ENCODE measurements around the gene EIF3K.

Gene EIF3K

DNA sequence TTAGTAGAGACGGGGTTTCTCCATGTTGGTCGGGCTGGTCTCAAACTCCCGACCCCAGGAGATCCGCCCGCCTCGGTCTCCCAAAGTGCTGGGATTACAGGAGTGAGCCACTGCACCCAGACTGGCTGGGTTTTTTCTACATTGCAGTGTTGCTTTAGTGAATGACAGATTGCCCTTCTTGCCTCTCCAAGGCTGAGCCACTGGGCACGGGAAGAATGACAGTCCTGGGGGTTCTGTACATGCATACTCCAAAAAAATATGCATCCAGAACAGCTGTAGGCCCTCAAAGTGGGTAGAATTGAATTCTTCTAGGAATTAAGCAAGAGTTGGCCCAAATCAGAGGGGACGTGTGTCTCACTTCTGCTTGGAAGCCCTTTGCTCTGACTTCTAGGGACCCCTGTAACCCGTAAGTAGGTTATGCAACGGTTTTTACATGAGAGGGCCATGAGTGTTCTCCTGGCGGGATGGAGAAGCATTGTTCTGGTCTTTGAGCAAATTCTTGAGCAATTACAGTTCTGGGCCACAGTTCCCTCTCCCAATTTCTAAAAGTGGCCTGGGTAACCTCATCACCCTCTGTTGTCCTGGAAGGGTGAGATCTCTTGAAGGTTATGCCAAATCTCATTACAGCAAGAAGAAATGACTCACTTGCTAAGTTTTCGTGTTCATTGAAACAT is 32.1 kb downstream of the EIF3K start:
- no peak for DNase-seq

DNA sequence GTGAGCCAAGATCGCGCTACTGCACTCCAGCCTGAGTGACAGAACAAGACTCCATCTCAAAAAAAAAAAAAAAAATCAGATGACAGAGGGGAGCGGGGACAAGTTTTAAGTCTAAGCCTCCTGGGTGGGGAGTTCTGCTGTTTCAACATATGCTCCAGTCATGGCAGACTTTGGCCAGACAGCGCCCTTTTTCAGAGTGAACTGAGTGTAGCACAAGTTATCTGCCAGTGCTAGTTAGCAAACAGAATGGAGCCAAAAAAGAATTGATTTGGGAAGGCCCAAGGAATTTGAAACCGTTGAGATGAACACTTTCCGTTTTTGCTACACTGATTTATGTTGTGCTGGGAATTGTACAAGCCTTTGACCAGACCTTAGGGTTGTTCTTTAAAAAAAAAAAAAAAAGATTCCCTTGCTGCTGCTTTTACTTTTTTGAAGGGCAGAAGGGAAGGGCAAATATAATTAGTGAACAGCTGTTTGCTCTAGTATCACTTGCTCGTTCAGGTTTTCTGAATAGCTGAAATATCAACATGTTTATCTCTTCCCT is 34.1 kb downstream of the EIF3K start:
- DNase-seq, result no peak

DNA sequence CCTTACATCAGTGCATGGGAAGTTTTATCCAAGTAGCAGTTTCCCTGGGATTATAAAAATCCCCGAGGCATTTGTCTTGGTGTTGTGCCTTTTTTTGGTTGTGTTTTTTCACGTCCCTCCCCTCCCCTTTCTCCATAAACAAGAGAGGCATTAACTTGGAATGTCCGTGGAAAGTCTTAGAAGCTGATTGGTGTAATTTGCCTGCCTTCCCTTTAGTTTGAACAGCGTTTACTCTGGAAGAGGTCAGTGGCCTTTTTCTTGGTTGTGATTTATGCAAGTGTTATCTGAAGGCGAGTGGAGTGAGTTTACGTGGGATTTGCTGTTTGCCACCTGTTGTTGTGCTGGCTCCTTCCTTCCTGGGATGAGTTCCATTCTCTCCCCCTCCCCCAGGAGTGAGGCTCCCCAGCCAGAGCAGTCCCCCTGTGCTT is 35.7 kb downstream of the EIF3K start:
- DNase-seq, result no peak

DNA sequence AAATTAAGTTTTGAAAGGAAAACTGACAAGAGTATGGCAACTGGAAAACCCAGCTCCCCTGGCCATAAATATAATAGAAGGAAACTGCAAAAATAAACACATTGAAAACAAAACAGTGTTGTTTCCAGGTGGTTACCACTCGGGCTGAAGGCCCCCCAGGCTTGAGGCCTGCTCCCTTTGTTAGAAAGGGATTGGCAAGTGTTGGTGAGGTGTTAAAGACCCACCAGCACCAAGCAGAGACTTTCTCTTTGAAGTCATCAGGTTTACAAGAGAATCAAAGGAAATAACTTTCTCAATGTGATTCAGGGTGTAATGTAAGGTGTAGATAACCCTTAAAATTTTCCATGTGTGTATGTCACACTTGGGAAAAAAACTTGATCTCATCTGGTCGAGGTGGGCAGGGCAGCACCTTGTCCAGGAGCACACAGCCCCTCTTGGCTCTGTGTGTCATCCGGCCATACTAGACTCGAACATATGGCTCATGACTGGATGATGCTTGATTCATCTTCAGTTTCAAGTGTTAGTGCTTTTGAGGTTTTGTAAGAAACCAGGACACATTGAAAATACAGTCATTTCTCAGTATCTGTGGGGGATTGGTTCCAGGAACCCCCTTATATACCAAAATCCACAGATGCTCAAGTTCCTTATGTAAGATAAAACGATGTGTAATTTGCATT is 36.3 kb downstream of the EIF3K start:
- no peak for DNase-seq

DNA sequence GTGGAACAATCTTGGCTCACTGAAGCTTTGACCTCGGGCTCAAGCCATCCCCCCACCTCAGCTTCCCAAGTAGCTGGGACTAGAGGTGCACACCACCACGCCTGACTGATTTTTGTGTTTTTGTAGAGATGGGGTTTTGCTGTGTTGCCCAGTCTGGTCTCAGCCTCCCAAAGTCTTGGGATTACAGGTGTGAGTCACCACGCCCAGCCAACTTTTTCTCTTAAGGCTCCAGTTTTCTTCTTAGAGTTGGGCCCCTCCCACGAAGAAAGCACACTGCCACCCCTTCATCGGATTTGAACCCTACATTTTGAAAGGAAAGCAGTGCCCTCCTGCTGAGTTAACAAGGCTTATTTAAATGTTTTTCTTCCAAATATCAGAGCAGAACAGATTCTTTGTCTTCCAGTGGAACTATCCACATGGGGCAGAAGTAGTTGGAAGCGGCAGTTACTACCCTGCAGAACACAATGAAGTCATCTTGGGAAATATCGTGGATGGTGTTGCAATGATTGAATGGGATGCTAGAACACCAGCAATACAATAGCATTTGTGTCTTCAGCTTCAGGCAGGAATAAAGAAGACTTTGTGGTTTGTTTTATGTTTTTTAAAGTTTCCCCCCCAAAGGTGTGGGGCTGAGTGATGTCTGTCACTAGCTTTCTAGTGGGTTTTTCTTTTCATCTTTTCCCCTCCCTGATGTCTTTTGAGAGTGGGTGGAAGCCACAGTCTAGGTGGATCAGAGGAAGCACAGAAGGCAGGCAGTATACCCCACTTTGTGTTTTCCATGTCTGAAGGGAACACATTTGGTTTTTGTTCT is 37.4 kb downstream of the EIF3K start:
- no peak for DNase-seq

DNA sequence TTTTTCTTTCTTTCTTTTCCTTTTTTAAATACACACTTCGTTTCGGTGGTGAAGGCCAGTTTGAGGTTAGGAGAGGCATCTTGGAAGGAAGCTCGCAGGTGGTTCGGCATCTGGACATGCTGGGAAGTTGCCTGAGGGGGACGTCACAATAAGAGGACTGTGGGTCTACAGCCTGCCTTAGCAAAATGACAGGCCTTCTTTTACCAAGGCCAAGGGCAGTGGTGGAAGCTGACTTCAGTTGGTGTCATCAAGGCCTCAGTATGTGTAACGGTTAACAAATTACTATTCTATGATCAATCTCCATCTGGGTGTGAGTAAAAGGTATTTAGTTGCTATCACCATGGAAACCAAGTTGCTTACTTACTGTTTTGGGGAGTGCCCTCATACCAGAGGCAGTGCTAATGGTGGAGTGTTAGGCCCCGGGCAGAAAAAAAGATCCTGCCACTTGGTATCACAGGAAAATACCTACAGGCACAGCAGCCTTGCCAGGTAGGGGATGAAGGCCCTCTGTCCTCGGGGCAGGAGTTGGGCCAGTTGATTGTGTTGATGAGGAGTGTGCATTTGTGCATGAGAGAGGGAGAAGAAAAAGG is 38.7 kb downstream of the EIF3K start:
- no peak for DNase-seq

DNA sequence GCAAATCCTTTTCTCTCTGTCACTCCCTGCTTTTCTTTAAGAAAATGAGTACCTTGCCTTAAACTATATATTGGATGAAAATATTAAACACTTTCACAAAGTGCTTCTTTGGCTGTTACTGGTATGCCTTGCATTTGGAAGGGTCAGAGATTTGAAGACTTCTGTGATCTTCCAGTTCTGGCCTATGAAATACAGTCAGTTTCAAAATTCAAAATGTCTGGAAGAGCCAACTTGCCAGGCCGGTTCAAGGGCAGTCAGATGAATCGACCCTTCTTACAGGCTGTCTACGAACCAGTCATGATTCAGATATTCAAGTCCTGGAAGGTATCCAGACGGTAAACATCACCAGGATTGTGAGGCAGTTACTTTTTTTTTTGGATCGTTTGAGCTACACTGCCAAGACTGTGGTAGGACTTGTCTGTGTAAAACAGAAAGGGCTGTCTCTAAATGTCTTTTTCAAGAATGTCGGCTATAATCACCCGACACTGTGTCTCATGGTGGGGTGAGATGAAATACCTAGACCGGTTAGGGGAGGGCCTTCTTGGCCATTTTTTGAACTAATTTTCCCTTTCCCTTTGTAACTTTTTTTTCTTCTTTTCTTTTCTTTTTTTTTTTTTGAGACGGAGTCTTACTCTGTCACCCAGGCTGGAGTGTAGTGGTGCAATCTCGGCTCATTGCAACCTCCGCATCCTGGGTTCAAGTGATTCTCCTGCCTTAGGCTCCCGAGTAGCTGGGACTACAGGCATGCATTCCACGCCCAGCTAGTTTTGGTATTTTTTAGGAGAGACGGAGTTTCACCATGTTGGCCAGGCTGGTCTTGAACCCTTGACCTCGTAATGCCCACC is 39.7 kb downstream of the EIF3K start:
- peak; percentile 96 for DNase-seq

DNA sequence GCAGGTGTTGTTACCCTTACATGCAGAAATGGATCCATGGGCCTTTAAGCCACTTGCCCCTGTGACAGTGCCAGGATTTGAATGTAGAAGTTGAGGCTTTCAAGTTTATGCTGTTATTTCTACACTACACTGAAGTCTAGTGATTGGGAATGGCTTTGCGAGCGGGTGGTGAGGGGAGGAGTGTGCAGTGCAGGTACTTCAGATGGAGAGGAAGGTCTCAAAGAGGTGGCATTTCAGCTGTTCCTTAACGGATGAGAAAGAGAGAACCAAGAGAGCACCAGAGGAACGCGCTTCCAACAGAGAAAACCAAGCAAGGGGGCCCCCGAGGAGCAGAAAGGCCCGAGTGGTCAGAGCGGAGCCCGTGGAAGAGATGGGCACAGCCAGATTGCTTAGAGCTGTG is 41.7 kb downstream of the EIF3K start:
- no peak for DNase-seq

DNA sequence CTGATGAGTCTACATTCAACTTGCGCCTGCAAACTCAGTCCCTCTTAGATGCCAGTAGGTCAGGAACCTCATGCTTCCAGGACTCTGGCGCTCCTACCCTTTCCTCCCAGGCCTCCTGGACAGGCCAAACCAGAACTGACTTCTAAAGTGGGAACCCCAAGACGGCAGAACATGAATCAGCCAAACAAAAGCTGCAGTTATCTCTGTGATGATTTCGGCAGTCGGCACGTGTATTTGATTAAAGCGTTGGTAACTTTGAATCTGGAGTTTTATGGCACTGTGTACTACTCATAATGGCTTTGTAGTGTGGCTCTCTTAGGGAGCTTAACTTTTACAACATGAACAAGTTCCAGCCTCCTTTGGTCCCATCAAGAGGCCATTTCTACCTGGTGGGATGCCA is 42.1 kb downstream of the EIF3K start:
- no peak for DNase-seq

DNA sequence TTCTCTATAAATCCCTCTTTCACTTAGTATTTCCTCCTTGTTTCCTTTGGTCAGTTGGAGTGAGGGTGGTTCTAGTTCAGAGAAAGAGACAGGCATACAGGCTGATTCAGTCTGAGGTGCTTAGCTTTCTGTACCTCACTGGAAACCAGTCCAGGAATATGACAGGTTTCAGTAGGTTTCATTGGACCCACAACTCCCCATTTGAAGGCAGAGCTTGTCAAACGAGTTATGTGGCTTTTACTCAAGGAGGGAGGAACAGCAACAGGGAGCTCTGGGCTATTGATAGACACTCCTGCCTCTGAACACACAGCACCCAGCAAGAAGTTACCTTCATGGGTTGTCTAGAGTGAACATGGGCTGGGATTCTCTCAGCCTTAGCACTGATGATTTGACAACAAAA is 43.0 kb downstream of the EIF3K start:
- peak; percentile 42 for DNase-seq

DNA sequence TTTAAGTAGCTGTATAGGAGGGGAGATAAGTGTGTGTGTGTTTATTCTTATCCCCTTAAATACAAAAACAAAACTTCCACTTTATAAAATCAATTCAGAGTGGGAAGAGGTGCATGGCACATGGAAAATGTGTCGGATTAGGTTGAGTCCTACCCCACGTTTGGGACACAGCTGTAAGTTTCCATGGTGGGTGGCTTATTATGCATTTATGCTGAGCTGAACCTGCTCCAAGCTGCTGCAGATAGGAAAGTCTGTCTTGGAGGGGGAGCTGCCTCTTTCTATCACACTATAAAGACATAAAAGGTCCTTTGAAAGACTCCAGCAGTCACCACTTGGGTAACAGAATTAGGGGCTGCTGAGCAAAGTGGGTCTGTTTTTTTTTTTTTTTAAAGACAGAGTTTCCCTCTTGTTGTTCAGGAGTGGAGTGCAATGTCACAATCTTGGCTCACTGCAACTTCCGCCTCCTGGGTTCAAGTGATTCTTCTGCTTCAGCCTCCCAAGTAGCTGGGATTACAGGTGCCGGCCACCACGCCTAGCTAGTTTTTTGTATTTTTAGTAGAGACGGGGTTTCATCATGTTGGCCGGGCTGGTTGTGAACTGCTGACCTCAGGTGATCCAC is 43.7 kb downstream of the EIF3K start:
- DNase-seq, result no peak

DNA sequence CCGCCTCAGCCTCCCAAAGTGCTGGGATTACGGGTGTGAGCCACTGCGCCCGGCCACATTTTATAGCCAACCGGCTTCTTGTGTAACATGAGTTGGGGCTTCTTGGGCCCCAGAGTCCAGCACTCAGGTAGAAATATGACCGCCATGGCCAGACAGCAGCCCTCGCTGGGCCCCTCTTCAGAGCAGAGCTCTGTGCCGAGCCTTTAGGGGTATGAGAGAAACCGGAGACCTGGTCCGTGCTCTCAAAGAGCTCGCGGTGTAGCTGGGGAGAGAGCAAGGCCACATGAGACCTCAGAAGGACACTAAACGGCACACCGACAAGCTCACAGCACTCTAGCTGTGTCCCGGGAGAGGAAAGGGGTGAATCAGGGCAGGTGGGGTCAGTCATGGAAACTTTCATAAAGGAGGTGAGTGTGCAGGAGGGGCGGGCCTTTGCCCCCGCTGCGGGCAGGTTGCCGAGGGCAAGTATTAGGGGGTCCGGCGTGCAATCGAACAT is 44.2 kb downstream of the EIF3K start:
- no peak for DNase-seq

DNA sequence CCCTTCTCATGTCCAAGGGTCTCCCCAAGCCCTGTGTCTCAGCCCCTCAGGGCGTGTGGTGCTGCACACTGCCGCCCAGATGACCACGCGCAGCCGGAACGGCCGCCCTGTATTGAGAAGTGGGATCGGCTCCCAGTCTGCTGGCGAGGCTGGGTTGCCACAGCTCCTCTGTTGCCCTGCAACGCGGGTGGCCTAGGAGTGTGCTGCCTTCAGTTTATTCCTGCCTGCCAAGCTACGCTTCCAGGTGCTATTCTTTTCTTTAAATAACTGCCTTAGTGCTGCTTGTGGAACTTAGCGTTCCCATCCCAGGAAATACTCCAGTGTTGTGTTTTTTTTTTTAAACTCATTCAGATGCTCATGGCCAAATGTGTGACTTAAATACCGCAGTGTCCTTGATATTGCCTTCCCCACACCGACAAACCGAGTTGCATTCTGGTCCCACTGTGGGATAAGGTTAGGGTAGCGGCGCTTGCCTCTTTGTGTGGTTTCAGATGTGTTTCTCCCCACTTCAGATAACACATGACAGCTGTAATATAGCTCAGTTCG is 45.0 kb downstream of the EIF3K start:
- DNase-seq, result no peak

DNA sequence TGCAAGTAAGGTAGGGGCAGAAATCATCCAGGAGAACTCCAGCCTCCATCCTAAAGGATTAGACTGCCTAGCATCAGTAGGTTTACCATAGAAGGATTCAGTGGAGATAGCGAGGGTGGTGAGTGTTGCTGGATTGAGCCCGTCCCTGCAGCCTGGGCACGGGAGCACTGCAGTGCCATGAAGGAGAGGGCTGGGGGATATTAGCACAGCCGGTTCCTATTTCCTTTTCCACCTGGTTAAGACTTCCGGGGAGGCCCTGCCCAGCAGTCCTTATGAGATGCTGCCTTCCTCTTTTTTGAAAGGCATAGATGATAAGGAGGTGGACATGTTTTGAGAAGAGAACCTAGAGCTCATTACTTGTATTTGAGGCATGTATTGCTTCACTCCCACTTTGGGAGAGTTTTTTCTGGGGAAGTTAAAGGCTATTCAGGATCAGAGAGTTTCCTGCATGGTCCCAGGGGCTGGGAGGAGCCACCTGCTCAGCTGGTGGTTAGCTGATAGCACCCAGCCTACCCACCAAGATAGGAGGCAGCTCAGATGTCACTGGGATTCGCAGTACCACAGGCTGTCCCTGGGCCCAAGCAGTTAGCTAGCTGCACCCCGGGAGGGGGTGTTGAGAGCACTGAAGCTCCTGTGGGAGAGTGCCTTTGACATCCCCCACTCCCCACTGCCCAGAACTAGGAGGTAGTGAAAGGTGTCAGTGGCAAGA is 45.7 kb downstream of the EIF3K start:
- no peak for DNase-seq

DNA sequence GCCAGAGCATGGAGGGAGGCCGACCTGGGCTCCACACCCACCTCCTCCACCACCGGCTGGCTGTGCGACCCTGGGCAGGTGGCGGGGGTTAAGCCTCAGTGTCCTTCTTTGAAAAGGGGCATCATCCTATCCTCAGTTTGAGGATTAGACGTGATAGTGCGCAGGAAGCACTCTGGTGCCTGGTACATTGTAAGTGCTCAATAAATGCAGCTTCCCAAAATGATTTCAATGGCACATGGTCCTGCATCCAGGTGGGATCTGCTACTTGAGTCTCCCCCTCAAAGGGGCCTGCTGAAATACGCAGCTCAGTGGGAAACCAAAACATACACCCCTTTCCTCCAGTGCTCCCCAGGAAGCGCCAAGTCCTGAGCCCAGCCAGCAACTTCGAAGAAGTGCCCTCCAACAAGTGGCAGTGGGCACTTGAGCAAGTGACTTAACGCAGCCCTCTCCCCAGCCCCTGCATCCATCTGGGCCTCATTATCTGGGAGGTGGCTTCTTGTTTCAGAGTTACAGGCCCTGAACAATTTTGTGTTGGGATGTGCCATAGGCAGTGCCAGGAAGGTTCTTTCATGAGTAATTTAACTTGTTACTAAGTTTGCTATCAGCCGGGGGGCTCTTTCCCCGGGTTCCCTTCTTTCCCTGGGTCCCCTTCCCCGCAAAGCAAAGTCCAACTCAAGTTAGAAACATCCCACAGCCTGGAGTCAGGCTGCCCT is 46.4 kb downstream of the EIF3K start:
- DNase-seq, result no peak

DNA sequence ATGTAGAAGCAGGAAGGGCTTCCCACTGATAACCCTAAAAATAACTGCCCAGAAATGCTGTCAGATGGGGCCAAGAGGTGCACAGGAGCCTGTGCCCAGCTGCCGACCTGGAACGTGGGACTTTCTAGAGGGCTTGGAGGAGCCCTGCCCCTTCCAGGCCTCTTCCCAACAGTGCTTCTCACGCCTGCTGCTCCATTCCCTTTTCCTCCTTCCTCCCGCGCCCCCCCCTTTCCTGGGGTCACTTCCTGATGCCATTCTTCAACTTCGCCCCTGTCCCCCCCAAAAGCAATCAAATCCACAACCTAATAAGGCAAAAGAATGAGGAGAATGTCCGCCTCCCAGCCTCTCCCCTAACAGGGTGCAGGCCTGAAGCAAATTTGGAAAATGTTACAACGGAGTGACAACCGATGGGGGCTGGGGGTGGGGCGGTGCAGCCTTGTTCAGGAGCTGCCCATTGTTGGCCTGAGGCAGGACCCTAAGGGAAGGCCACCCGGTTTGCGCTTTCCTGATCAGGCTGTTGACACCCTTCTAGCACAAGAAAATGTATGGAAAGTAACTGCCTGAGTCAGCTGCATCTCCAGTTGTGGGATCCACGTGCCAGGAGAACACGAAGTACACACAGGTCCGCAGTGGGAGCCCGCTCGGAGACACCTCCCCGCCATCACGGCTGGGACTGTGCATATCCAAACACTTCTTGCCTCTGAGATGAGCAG is 47.1 kb downstream of the EIF3K start:
- DNase-seq, result no peak

DNA sequence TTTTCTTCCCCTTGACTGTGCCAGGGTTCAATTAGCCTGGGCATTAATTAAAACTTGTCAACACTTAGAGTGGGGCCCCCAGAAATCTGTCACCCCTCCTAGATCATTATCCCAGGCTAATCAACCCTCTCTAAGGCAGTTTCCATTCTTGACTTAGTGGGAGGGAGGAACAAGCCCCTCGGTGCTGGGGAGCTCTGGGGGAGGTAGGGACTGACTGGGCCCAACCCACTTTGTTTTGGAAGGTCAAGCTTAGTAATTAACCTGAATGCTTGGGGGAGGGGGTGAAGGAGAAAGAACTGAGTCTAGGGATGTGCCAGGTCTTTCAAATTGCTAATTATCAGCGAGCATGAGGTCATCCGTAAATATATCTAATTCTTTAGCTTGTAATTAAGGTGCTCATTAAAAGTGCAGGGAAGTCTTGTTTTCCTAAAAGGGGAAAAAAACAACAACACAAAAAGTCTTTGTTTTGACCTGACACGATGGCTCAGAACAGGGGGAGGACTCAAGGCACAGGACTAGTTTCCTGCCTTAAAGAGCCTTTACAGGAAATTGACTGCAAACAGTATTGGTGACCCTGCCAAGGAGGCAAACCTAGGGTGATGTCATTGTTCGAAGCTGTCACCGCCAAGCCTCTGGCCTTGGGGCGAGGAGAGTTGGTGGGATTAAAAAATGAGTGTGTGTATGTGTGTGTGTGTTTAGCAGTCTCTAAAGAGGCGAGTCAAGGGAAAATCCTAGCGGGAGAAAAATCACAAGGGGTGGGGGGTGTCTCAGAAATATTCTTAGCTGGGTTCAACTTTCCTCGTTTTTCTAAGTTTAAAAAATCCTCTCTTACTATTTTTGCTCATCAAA is 47.9 kb downstream of the EIF3K start:
- peak; percentile 34 for DNase-seq

DNA sequence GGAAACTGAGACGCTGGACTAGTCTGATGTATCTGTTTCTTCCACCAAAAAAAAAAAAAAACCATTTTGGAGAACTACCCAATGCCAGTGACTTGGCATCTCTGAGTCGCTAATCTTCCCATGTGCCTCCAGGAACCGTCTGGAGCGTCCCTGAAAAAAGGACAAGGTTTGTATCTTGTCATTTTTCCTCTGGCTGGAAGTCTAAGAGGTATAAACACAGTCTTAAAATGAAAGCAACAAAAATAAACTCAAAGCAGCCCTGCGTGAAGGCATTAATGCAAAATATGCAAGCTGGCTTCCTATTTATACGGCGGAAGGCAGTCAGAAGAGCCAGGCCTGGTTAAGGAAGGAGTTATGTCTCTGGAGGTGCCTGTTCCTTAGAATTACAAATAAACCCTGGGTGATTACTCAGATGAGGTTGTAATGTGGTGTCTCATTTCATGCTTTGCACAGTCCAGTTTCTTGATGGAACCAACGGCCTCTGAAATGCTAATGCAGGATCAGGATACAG is 48.7 kb downstream of the EIF3K start:
- DNase-seq, result no peak

Measured in NCI-H2029 treated with DMSO at 0.1 percent for 48 hours (cell line).